Stimulated activated naive CD8-positive, alpha-beta T cell treated with anti-CD3 and anti-CD28 coated beads, Interleukin-15, Interleukin-2, amounts not matched to agents 100 U/mL and 50 U/mL, for 24 hours (primary cell): ENCODE measurements around the gene FAM240B.

ENCODE experiments used
- ATAC-seq: fragments of 150-1000 bp; cut with Tn5 transposase; one replicate; pipeline ENCODE4 v1.10.0; 2021
- DNase-seq: peaks from one replicate; pipeline ENCODE4 v3.0.0; 2021

Gene FAM240B

DNA sequence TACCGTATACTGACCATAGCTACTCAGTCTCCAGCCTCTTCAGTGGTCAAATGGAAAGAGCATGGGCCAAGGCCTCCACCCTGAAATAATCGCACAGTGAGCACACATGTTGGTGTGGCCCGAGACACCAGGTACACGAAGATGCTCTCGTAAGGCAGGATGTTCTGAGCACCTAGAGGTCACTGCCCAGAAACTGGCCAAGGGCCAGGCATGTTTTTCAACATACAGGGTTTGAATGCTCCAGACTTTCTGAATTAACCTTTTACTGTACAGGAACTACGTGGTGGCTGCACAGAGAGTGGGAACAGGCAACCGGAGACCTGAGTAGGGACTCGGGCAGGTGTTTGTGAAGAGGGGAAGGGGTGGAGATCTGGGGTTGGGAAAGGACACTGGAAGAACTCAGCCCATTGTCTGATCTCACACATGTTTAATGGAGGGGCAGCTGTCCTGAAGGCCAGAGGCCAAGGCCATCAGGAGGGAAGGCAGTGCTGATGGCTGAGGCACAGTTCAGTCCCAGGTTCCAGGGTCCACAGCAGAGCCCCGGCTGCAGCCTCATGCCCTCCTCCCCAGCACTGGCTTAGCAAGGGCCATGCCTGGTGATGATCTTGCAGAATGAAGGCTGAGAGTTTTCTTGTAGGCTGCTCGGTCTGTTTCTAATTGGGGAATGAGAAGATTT, 51.0 kb downstream of the FAM240B start:
- no peak for DNase-seq
- no peak for ATAC-seq

DNA sequence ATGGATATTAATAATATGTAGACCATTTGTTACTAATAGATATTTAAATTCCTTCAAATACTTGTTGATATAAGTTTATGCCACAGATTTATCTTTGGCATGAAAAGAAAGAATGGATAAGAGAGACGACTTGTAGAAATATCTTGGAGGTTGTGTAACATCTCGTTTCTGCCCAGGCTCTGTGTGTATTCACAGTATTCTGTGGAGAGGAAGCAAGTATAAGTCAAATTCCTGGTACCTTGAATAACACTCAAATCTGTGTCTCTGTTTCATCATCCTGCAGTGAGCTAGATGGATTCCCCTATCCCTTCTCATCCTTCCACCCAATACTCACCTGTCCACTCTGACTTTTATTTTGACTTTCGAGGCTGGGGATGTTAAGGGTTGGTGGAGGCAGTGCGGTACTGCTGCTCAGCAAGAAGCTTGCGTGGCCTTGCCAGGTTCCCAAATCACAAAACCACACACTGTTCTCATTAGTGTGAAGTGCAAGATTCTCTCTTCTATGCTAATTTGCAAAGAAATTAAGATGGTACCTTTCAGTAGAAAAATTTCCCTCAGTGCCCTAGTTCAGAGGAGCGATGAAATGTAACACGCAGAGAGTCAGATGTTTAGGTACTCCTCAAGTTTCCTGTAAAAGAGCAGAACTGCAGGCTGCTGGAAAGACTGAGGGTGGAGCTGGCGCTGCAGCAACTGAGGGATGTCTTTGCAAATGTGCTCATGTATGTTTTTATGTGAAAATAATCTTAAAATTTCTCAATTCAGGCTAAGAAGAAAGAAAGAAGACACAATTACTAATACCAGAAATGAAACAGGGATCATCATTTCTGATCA, 57.0 kb downstream of the FAM240B start:
- no peak for ATAC-seq

DNA sequence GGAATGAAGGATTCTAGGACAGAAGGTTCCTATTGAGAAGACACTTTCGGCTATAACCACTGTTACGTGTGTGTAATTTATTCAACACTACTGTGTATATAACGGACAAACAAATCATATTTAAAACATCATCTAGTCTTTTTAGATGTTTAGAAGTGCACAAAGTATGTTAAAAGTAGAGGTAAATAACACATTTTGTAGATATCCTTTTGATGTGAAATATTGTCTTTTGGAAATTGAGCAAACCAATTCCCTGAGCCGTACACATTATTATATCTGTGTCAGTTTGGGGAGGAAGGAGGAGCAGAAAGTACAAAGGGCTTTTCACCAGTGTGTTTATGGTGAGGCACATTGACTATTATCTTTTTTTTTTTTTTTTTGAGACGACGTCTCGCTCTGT, 60.4 kb downstream of the FAM240B start:
- ATAC-seq: no peak
- no peak for DNase-seq

More for the DNA sequence above, 57.0 kb downstream of the FAM240B start:
- DNase-seq: no peak

DNA sequence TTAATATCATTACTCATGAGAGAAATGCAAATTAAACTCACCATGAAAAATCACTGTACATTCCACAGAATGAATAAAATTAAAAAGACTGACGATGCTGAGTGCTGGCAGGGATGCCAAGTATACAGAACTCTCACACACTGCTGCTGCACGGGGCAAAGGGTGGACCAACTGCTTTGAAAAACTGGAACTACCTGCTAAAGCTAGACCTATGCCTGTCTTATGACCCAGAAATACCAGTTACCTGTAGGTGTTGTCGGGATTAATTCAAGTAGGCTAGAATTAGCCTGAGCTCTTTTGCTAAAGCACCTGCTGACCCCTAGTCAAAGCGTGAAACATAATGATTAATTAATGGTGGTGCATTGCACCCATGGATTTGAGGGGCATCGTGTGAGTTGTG, 63.0 kb downstream of the FAM240B start:
- ATAC-seq (no peak), DNase-seq (no peak)

DNA sequence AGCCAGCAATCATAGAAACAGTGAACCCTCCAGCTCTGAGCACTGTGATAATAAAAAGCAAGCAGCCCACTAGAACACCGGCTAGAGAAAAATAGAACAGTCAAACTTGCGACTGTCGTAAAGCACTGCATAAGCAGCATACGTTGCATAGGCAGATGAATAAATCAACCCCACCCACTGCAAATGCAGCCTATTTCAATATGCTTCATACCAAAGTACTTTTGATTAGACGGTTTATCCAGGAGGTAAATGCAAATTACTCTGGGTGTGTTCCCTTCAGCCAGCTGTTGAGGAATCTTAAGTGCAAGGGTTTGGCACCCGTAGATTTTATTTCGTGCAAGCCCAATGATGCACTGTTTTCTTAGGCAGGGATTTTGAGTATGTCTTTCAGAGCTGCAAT, 67.4 kb downstream of the FAM240B start:
- no peak for ATAC-seq
- no peak for DNase-seq

DNA sequence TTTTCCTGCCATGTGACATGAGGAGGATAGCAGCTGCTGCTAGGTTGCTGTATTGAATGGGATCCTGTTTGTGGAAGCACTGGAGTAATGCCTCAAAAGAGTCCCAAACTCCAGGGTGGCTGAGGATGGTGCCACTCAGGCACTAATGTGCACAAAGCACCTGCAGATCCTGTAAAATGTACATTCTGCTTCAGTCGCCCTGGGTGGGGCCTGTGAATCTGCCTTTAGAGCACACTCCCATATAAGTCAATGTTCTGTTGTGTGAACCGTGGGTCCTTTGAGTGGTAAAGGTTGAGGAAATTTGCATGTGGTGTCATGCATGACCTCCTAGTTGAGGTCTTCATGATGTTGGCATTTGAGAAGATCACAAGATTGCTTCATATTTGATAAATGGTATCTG, 67.9 kb downstream of the FAM240B start:
- ATAC-seq (no peak), DNase-seq (no peak)

DNA sequence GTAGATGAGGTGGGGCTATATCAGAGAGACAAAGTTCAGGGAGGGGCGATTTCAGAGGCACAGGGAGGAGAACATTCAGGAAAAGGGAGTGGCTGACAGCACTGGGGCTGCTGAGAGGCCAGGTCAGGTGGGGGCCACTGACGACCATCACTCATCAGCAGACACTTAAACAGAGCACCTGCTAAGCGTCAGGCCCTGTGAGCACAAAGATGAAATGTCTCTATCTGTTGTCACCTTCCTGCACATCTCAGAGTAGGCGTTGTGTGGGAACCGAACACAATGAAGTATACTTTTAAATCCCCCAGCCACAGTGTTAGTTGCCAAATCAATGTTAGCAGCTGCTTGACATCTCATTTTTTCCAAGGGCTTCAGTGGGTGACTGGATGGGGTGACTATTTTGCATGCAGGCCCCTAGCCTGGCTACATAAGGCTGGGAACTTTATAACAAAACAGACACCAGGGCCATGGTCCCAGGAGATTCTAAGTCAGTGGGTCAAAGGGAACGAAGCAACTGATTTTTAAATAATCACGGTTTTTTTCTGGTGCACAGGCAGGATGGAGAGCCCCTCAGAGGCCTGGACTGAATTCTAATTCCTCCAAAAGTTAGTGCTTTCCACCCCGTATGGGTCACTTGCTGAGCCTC, 68.4 kb downstream of the FAM240B start:
- DNase-seq (no peak), ATAC-seq (peak; percentile 43)

DNA sequence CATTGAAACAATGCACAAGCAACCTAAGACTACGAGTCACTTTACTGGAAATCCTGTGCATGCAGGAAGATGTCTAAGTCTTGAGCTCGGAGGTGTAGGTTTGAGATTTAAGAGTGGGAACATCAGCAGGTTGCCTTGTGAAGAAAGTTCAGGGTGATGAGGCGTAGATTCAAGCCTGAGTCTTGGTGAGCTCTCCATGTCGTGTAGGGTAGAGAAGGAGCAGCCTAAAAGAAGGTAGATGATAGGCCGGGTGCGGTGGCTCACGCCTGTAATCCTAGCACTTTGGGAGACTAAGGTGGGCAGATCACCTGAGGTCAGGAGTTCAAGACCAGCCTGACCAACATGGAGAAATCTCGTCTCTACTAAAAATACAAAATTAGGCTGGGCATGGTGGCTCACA, 69.4 kb downstream of the FAM240B start:
- DNase-seq: no peak
- no peak for ATAC-seq

DNA sequence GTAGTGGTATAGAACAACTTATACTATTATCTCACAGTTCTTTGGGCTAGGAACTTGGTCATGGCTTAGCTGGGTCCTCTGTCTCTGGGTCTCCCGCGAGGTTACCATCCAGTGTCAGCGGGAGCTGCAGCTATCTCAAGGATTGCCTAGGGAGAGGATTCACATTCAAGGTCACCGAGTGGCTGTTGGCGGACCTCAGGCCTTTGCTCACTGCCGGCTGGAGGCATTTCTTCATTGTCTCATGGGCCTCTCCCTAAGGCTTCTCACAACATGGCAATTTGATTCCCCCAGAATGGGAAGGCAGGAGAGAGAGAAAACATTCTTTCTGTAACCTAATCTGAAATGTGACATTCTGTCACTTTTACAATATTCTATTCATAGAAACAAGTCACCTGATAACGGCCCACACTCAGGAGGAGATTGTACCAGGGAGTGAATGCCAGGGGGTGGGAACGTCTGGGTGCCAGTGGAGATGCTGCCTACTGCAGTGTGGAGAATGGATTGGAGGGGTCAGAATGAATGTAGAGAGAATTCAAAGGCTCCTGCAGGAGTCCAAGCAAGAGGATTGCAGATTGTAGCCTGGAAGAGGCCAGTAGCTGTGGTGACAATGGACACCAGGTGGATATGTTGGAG, 70.1 kb downstream of the FAM240B start:
- DNase-seq: no peak
- no peak for ATAC-seq

DNA sequence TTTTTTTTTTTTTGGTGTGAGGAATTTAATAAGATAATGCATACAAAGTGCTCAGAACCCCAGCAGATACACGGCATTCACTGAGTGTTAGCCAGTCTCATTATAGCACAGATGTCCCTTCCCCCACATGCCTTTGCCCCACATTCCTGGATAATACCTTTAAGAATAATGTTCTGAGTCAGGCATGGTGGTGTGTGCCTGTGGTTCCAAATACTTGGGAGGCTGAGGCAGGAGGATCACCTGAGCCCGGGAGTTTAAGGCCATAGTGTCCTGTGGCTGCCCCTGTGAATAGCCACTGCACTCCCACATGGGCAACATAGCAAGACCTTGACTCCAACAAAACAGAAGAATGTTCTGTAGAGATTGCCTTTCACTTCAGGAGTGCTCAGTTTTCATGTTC, 75.3 kb downstream of the FAM240B start:
- ATAC-seq (no peak), DNase-seq (no peak)
